Measurements from ENCODE around the gene LRMDA.
"Not testable (repeated sequence)": the region's sequence is repeated elsewhere in the genome, so short reads cannot be mapped to it uniquely, and the experiment has no call there.

The LRMDA gene

GRCh38 chr10:76559892-76560220 lies 1128.4 kb downstream of the LRMDA start:
- Mint-ChIP-seq H3K9me3 (no peaks in the 10 kb centered on the region), H3K27me3 (ENCODE audit: low read depth) (no peaks in the 10 kb centered on the region), H3K27ac (no peak overlapping the region), H3K4me1 (ENCODE audit: low read depth) (no peaks in the 10 kb centered on the region), H3K36me3 (ENCODE audit: low read depth) (no peaks in the 10 kb centered on the region), H3K4me3 (no peak overlapping the region)

- no peak overlapping the region for H3K4me3 Mint-ChIP-seq
- no peak overlapping the region for H3K27ac Mint-ChIP-seq
- no peaks in the 10 kb centered on the region for H3K36me3 Mint-ChIP-seq (ENCODE audit: low read depth)
- H3K27me3 Mint-ChIP-seq (ENCODE audit: low read depth) = no peaks in the 10 kb centered on the region
- no peaks in the 10 kb centered on the region for H3K9me3 Mint-ChIP-seq
- no peaks in the 10 kb centered on the region for H3K4me1 Mint-ChIP-seq (ENCODE audit: low read depth)
Measured at GRCh38 chr10:76560338-76560737, 1128.9 kb downstream of the LRMDA start.

GRCh38 chr10:76563286-76563685 lies 1131.9 kb downstream of the LRMDA start:
- H3K27ac Mint-ChIP-seq = no peak overlapping the region
- no peaks in the 10 kb centered on the region for H3K27me3 Mint-ChIP-seq (ENCODE audit: low read depth)
- no peaks in the 10 kb centered on the region for H3K36me3 Mint-ChIP-seq (ENCODE audit: low read depth)
- no peaks in the 10 kb centered on the region for H3K4me1 Mint-ChIP-seq (ENCODE audit: low read depth)
- no peak overlapping the region for H3K4me3 Mint-ChIP-seq
- no peaks in the 10 kb centered on the region for H3K9me3 Mint-ChIP-seq

- Mint-ChIP-seq H3K4me1 (ENCODE audit: low read depth) (no peaks in the 10 kb centered on the region), H3K36me3 (ENCODE audit: low read depth) (no peaks in the 10 kb centered on the region), H3K9me3 (no peaks in the 10 kb centered on the region), H3K27ac (no peak overlapping the region), H3K4me3 (no peak overlapping the region), H3K27me3 (ENCODE audit: low read depth) (no peaks in the 10 kb centered on the region)
Measured at GRCh38 chr10:76572021-76572420, 1140.6 kb downstream of the LRMDA start.

- Mint-ChIP-seq H3K4me1 (ENCODE audit: low read depth) (no peaks in the 10 kb centered on the region), H3K27ac (no peak overlapping the region), H3K9me3 (no peaks in the 10 kb centered on the region), H3K4me3 (no peak overlapping the region), H3K27me3 (ENCODE audit: low read depth) (no peaks in the 10 kb centered on the region), H3K36me3 (ENCODE audit: low read depth) (no peaks in the 10 kb centered on the region)
Measured at GRCh38 chr10:76576276-76576962, 1145.0 kb downstream of the LRMDA start.

GRCh38 chr10:76577455-76577854 lies 1146.0 kb downstream of the LRMDA start:
- Mint-ChIP-seq H3K9me3 (no peaks in the 10 kb centered on the region), H3K4me1 (ENCODE audit: low read depth) (no peaks in the 10 kb centered on the region), H3K4me3 (no peak overlapping the region), H3K36me3 (ENCODE audit: low read depth) (no peaks in the 10 kb centered on the region), H3K27me3 (ENCODE audit: low read depth) (no peaks in the 10 kb centered on the region), H3K27ac (no peak overlapping the region)

- Mint-ChIP-seq H3K9me3 (no peaks in the 10 kb centered on the region), H3K4me3 (no peak overlapping the region), H3K4me1 (ENCODE audit: low read depth) (no peaks in the 10 kb centered on the region), H3K27ac (no peak overlapping the region), H3K36me3 (ENCODE audit: low read depth) (no peaks in the 10 kb centered on the region), H3K27me3 (ENCODE audit: low read depth) (no peaks in the 10 kb centered on the region)
Measured at GRCh38 chr10:76581506-76582256, 1150.3 kb downstream of the LRMDA start.

- Mint-ChIP-seq H3K9me3 (no peaks in the 10 kb centered on the region), H3K27me3 (ENCODE audit: low read depth) (no peaks in the 10 kb centered on the region), H3K4me3 (no peak overlapping the region), H3K27ac (no peak overlapping the region), H3K4me1 (ENCODE audit: low read depth) (no peaks in the 10 kb centered on the region), H3K36me3 (ENCODE audit: low read depth) (no peaks in the 10 kb centered on the region)
Measured at GRCh38 chr10:76582531-76582930, 1151.1 kb downstream of the LRMDA start.

- Mint-ChIP-seq H3K36me3 (ENCODE audit: low read depth) (no peaks in the 10 kb centered on the region), H3K9me3 (no peaks in the 10 kb centered on the region), H3K4me1 (ENCODE audit: low read depth) (no peaks in the 10 kb centered on the region), H3K4me3 (no peak overlapping the region), H3K27ac (no peak overlapping the region), H3K27me3 (ENCODE audit: low read depth) (no peaks in the 10 kb centered on the region)
Measured at GRCh38 chr10:76583711-76584161, 1152.3 kb downstream of the LRMDA start.

- not testable (repeated sequence) for H3K4me1 Mint-ChIP-seq (ENCODE audit: low read depth); H3K4me3 Mint-ChIP-seq
Measured at GRCh38 chr10:76584466-76584865, 1153.0 kb downstream of the LRMDA start.

More at GRCh38 chr10:76584466-76584865, 1153.0 kb downstream of the LRMDA start:
- not testable (repeated sequence) for H3K36me3 Mint-ChIP-seq (ENCODE audit: low read depth); H3K27me3 Mint-ChIP-seq (ENCODE audit: low read depth); H3K9me3 Mint-ChIP-seq; H3K27ac Mint-ChIP-seq

All from T-helper 1 cell treated with Interleukin-12 subunit alpha and Interleukin-12 subunit beta and Interleukin-4 antibody, amounts not matched to agents 30 μg/mL and 1 μg/mL, for 36 hours (primary cell).